PC-9 (cell line): ENCODE data around the gene PRLH. TPM values are rescaled to one million over a fixed set of nuclear protein-coding genes. Genes with fewer than 3 reads are reported as not detected.
A peak's percentile ranks its signal among the peaks of the same experiment; 100 is the strongest.

Experiments used
- BruUV-seq: library from RNA; stranded (reverse); fragments of 400-500 nt; replicated peaks from 2 replicates; lab custom pipeline; 2021; lab: Mats Ljungman, UMichigan
- CTCF ChIA-PET: fragments of 300-600 bp; sonication (Branson Sonifier 250); formaldehyde crosslinking; loops from one replicate; lab custom pipeline; 2022; ENCODE audit warnings: antibody characterized with exemption; lab: Charles Lee
- POLR2A ChIA-PET: fragments of 300-600 bp; sonication (Branson Sonifier 250); formaldehyde crosslinking; loops from one replicate; lab custom pipeline; 2022; ENCODE audit warnings: antibody characterized with exemption; ENCODE audit not compliant: unreplicated experiment; lab: Charles Lee
- DNase-seq, 2 experiments: peaks; one replicate each; pipeline versions ENCODE4 v3.0.0 to v3.0.0-alpha.2; 2015 to 2022; ENCODE audit warnings: mixed read lengths in 1 of 2
- H2AFZ ChIP-seq: fragments of 200-600 bp; sonication (generic); 2 replicates; pipeline ENCODE4 v1.8.1; 2017; ENCODE audit warnings: antibody characterized with exemption
- H3F3A ChIP-seq: fragments of 200-600 bp; sonication (generic); 2 replicates; pipeline ENCODE4 v1.8.1; 2017; ENCODE audit warnings: antibody characterized with exemption, mild to moderate bottlenecking, low read depth; ENCODE audit not compliant: insufficient read depth
- H3K27ac ChIP-seq: fragments of 200-600 bp; sonication (generic); 2 replicates; pipeline ENCODE4 v1.6.1; 2016; ENCODE audit warnings: mixed run types
- H3K27me3 ChIP-seq: fragments of 200-600 bp; sonication (generic); 2 replicates; pipeline ENCODE4 v1.6.1; 2016; ENCODE audit warnings: low read depth, mixed run types; ENCODE audit not compliant: insufficient read depth
- H3K36me3 ChIP-seq: fragments of 200-600 bp; sonication (generic); 2 replicates; pipeline ENCODE4 v1.6.1; 2016; ENCODE audit warnings: low read depth, mixed run types
- H3K4me1 ChIP-seq: fragments of 200-600 bp; sonication (generic); replicated peaks from 2 replicates; pipeline ENCODE4 v1.6.1; 2016; ENCODE audit warnings: mixed run types; ENCODE audit not compliant: insufficient read depth
- H3K4me2 ChIP-seq: fragments of 200-600 bp; sonication (generic); 2 replicates; pipeline ENCODE4 v1.6.1; 2017; ENCODE audit warnings: mixed run types
- H3K4me3 ChIP-seq: fragments of 200-600 bp; sonication (generic); 2 replicates; pipeline ENCODE4 v1.6.1; 2016; ENCODE audit warnings: mixed run types
- H3K79me2 ChIP-seq: fragments of 200-600 bp; sonication (generic); 2 replicates; pipeline ENCODE4 v1.6.1; 2017; ENCODE audit warnings: low read depth, mixed run types
- H3K9me2 ChIP-seq: fragments of 200-600 bp; sonication (generic); 2 replicates; pipeline ENCODE4 v1.8.1; 2017; ENCODE audit warnings: mild to moderate bottlenecking; ENCODE audit not compliant: insufficient read depth
- H3K9me3 ChIP-seq: fragments of 200-600 bp; sonication (generic); 2 replicates; pipeline ENCODE4 v1.8.1; 2016; ENCODE audit warnings: low read depth; ENCODE audit not compliant: insufficient read depth
- H4K20me1 ChIP-seq: fragments of 200-600 bp; sonication (generic); 2 replicates; pipeline ENCODE4 v1.8.1; 2017; ENCODE audit not compliant: insufficient read depth
- EZH2 ChIP-seq: fragments of 200-600 bp; sonication (generic); IDR thresholded peaks from 2 replicates; pipeline ENCODE4 v1.8.0; 2017; ENCODE audit warnings: antibody characterized with exemption, low read depth
- intact Hi-C: fragments of 100-400 bp; cut with micrococcal nuclease; formaldehyde crosslinking; loops from one replicate; pipeline ENCODE4 v1.10.0; 2022; ENCODE audit not compliant: unreplicated experiment
- total RNA-seq: library from RNA; stranded (reverse); gene quantifications from 2 replicates; pipeline ENCODE4 v1.2.3, GENCODE V29; 2021
- TF ChIP-seq, protein P1 (sequence below): fragments of 200-600 bp; sonication (generic); conservative IDR thresholded peaks from 2 replicates; pipeline ENCODE4 v1.6.1; 2017; ENCODE audit warnings: mixed run types, antibody characterized with exemption, mild to moderate bottlenecking, moderate library complexity

PRLH gene
- total RNA-seq, 1 experiment from 2014 or later: not detected

DNA sequence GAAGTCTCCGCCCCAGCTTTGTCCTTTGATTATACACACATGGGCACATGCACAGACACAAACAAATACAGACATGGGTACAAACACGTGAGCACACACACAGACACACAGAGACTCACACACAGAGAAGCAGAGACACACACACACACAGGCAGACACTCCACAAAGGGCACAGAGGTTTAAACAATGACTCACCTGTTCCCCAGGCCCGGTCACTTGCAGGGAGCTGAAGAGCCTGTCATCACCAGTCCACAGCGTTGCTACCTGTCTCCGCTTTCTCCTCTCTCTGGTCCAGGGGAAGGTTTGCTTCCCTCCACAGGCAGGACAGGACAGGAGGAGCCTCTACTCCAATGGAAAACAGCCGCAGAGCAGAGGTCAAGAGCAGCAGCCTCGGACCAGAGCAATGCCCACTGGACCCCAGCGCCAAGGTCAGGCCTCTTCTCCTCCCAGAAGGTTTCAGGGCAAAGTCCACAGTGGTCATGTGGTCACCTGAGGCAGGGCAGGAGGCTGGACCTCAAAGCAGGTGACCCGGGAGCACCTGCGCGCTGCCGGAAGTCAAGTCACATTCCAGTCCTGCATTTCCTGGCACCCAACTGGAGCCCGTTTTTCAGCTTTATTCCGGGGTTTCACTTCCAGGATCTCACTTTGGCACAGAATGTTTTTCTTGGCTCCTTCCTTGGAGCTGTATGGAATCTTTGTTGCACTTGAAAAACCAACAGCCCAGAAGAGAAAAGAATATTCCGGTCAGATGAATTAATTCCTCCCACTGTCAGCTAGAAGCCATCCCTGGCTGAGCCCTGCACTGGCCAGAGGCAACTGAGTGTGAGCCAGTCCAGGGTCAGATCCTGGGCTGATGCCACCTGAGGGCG, 24.1 kb downstream of the PRLH start, which contains the start of gene RAB17:
Gene RAB17, minus strand, starts transcription at position 463 of the 869 bp plus-strand sequence. CDS start 4,580 bp downstream, outside the sequence.
- CTCF ChIA-PET: interaction anchor here (0.6 to 0.7 kb wide), 2 partner anchors 97 to 103 kb away, joined by 3 to 4 read pairs; no protein-coding TSS in a partner anchor
- H2AFZ ChIP-seq: peak within 1 kb of the TSS; percentile 66
- BruUV-seq: TSS peak; percentile 50

DNA sequence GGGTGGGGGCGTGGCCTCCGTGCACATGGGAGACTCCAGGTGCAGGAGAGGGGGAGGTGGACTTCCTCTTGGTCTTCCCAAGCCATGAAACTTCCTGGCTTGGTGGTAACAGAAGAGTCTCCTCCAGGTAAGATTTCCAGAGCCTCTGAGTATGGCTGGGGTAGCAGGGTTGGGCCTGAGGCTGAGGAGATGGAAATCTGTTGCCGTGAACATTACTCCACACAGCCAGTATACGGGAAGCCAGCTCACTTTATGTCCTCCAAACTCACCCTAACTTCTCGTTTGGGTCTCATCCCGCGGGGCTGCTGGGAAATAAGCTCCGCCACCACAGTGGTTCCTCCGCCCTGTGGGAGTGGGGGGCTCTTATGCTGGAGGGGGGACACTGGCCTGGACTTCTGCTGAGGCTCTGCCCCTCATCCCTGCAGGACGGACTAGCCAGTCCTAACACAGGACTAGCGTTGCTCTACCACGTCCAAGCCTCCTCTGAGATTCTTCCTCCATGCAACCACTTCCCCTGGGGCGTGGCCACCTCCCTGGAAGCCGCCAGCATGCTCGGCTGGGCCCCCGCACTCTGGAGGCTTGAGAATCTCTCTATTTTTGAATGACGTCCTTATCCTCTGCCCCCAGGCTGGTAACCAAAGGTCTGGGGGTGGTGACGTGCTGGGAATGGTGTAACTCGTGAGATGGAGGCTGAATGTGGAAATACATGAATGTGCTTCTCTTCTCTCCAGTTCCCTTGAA, 24.9 kb downstream of the PRLH start:
- Histone ChIP-seq H3K36me3 (no peaks in the 10 kb centered on the region), H3K27me3 (no peaks in the 10 kb centered on the region), H2AFZ (peak overlapping the region; percentile 66), H3K4me2 (peak overlapping the region; percentile 84), H3F3A (peaks cover 38% of the 10 kb centered on the region), H3K27ac (peak overlapping the region; percentile 85), H3K4me1 (peaks cover 28% of the 10 kb centered on the region), H3K4me3 (peak overlapping the region; percentile 64), H4K20me1 (0 out of 2 replicates have a peak, but pooled peaks cover 2% of the 10 kb centered on the region), H3K9me3 (no peaks in the 10 kb centered on the region), H3K79me2 (peaks cover 42% of the 10 kb centered on the region), H3K9me2 (no peaks in the 10 kb centered on the region)
- CTCF ChIA-PET: interaction anchor here (0.6 to 0.7 kb wide), 2 partner anchors 94 to 176 kb away, joined by 3 to 4 read pairs; no protein-coding TSS in a partner anchor
- POLR2A ChIA-PET: interaction anchor here (0.5 to 0.8 kb wide), 4 partner anchors 57 to 162 kb away, joined by 3 to 9 read pairs (median 6); no protein-coding TSS in a partner anchor
- no peak for TF ChIP-seq EZH2
- TF ChIP-seq, protein P1, sequence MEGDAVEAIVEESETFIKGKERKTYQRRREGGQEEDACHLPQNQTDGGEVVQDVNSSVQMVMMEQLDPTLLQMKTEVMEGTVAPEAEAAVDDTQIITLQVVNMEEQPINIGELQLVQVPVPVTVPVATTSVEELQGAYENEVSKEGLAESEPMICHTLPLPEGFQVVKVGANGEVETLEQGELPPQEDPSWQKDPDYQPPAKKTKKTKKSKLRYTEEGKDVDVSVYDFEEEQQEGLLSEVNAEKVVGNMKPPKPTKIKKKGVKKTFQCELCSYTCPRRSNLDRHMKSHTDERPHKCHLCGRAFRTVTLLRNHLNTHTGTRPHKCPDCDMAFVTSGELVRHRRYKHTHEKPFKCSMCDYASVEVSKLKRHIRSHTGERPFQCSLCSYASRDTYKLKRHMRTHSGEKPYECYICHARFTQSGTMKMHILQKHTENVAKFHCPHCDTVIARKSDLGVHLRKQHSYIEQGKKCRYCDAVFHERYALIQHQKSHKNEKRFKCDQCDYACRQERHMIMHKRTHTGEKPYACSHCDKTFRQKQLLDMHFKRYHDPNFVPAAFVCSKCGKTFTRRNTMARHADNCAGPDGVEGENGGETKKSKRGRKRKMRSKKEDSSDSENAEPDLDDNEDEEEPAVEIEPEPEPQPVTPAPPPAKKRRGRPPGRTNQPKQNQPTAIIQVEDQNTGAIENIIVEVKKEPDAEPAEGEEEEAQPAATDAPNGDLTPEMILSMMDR: no peak
- BruUV-seq: TSS peak; percentile 61
- intact Hi-C loops: loop anchor here (1.0 to 10.0 kb wide), 5 partner anchors 23 to 666 kb away; no protein-coding TSS in a partner anchor
- DNase-seq: peak; percentile 80 to 95

More for the DNA sequence above, 24.1 kb downstream of the PRLH start, which contains the start of gene RAB17:
- no peaks in the 10 kb centered on the region for H3K9me3 ChIP-seq
- POLR2A ChIA-PET: interaction anchor here (0.5 to 0.8 kb wide), 10 partner anchors 58 to 556 kb away, joined by 3 to 8 read pairs (median 4); no protein-coding TSS in a partner anchor
- peak within 1 kb of the TSS; percentile 64 for H3K4me3 ChIP-seq
- H3F3A ChIP-seq: peaks cover 38% of the 10 kb centered on the region
- TF ChIP-seq, protein P1: no peak
- no peak for TF ChIP-seq EZH2
- H3K9me2 ChIP-seq: no peaks in the 10 kb centered on the region
- H3K36me3 ChIP-seq: no peaks in the 10 kb centered on the region
- H3K27me3 ChIP-seq: no peaks in the 10 kb centered on the region
- peaks cover 42% of the 10 kb centered on the region for H3K79me2 ChIP-seq
- peak; percentile 91 to 94 for DNase-seq
- H3K4me1 ChIP-seq: peaks cover 28% of the 10 kb centered on the region
- peak within 1 kb of the TSS; percentile 84 for H3K4me2 ChIP-seq
- H3K27ac ChIP-seq: peak within 1 kb of the TSS; percentile 85
- H4K20me1 ChIP-seq: 0 out of 2 replicates have a peak, but pooled peaks cover 2% of the 10 kb centered on the region
- intact Hi-C loops: loop anchor here (1.0 to 10.0 kb wide), 9 partner anchors 24 to 667 kb away; no protein-coding TSS in a partner anchor
